Neuronal stem cell (in vitro differentiated cells): ENCODE results near the gene RNF213.

Experiments
- DNase-seq: peaks from one replicate; pipeline ENCODE4 v3.0.0-alpha.2; 2013; ENCODE audit warnings: low spot score
- H2AFZ ChIP-seq: one replicate; pipeline ENCODE4 v1.6.1; 2013; ENCODE audit warnings: mild to moderate bottlenecking, low read length, inconsistent platforms
- H2AK5ac ChIP-seq: 2 replicates; pipeline ENCODE4 v1.6.1; 2013; ENCODE audit warnings: low read depth, mild to moderate bottlenecking, inconsistent platforms, low read length, moderate library complexity, mixed read lengths
- H2BK120ac ChIP-seq: 2 replicates; pipeline ENCODE4 v1.6.1; 2013; ENCODE audit warnings: low read depth, mild to moderate bottlenecking, inconsistent platforms, low read length, moderate library complexity, mixed read lengths
- H2BK12ac ChIP-seq: one replicate; pipeline ENCODE4 v1.6.1; 2013; ENCODE audit warnings: low read length, inconsistent platforms
- H2BK15ac ChIP-seq: 2 replicates; pipeline ENCODE4 v1.6.1; 2013; ENCODE audit warnings: mild to moderate bottlenecking, low read length, inconsistent platforms, mixed read lengths
- H2BK5ac ChIP-seq: one replicate; pipeline ENCODE4 v1.6.1; 2013; ENCODE audit warnings: inconsistent platforms, mild to moderate bottlenecking, low read length, moderate library complexity
- H3K14ac ChIP-seq: one replicate; pipeline ENCODE4 v1.6.1; 2013; ENCODE audit warnings: low read length, inconsistent platforms
- H3K18ac ChIP-seq: 2 replicates; pipeline ENCODE4 v1.6.1; 2013; ENCODE audit warnings: low read length, inconsistent platforms
- H3K23ac ChIP-seq: 2 replicates; pipeline ENCODE4 v1.6.1; 2013; ENCODE audit warnings: low read depth, mild to moderate bottlenecking, mixed read lengths, low read length, inconsistent platforms; ENCODE audit not compliant: poor library complexity
- H3K27ac ChIP-seq: replicated peaks from 3 replicates; pipeline ENCODE4 v1.5.1; 2013; ENCODE audit warnings: low read length, inconsistent platforms
- H3K27me3 ChIP-seq, 3 experiments: 2 replicates each; pipeline ENCODE4 v1.6.1; 2013; ENCODE audit warnings: low read length in 3 of 3, mild to moderate bottlenecking in 2 of 3, inconsistent platforms in 1 of 3, low read depth in 1 of 3, mixed read lengths in 1 of 3, moderate library complexity in 1 of 3; ENCODE audit not compliant: control insufficient read depth in 3 of 3, insufficient read depth in 3 of 3
- H3K36me3 ChIP-seq, 2 donors: replicated peaks in 1 of 2; 2 replicates each; pipeline ENCODE4 v1.6.1; 2013; ENCODE audit warnings: low read length in 2 of 2; ENCODE audit not compliant: control insufficient read depth in 2 of 2, insufficient read depth in 2 of 2
- H3K4ac ChIP-seq: 2 replicates; pipeline ENCODE4 v1.6.1; 2013; ENCODE audit warnings: inconsistent platforms, mild to moderate bottlenecking, low read length, moderate library complexity
- H3K4me1 ChIP-seq, 2 donors: 1 replicate in 1 of 2; 2 replicates in 1 of 2; pipeline ENCODE4 v1.6.1; 2013; ENCODE audit warnings: low read length in 2 of 2, low read depth in 1 of 2; ENCODE audit not compliant: control insufficient read depth in 2 of 2, insufficient read depth in 1 of 2
- H3K4me2 ChIP-seq: one replicate; pipeline ENCODE4 v1.6.1; 2013; ENCODE audit warnings: mild to moderate bottlenecking, low read length, inconsistent platforms; ENCODE audit not compliant: insufficient read depth, poor library complexity, severe bottlenecking
- H3K4me3 ChIP-seq, 2 donors: 2 replicates each; pipeline ENCODE4 v1.5.1; 2013; ENCODE audit warnings: low read length in 2 of 2, mild to moderate bottlenecking in 2 of 2, inconsistent platforms in 1 of 2, moderate library complexity in 1 of 2
- H3K79me1 ChIP-seq: one replicate; pipeline ENCODE4 v1.6.1; 2013; ENCODE audit warnings: low read depth, mild to moderate bottlenecking, inconsistent platforms, low read length, moderate library complexity
- H3K9ac ChIP-seq: one replicate; pipeline ENCODE4 v1.6.1; 2013; ENCODE audit warnings: mild to moderate bottlenecking, low read depth, low read length, inconsistent platforms; ENCODE audit not compliant: poor library complexity
- H3K9me3 ChIP-seq, 2 donors: replicated peaks in 1 of 2; 2 replicates each; pipeline versions ENCODE3 to v1.6.1; 2013; ENCODE audit warnings: low read length in 2 of 2, mild to moderate bottlenecking in 2 of 2, inconsistent platforms in 1 of 2, low read depth in 1 of 2, mixed read lengths in 1 of 2, moderate library complexity in 1 of 2; ENCODE audit not compliant: control insufficient read depth in 2 of 2, insufficient read depth in 1 of 2
- H4K8ac ChIP-seq: one replicate; pipeline ENCODE4 v1.6.1; 2013; ENCODE audit warnings: low read depth, mild to moderate bottlenecking, inconsistent platforms, low read length, moderate library complexity
- H4K91ac ChIP-seq: one replicate; pipeline ENCODE4 v1.6.1; 2013; ENCODE audit warnings: low read length, low read depth, mild to moderate bottlenecking, inconsistent platforms; ENCODE audit not compliant: poor library complexity
- WGBS, 2 donors: extraction: QIAGEN DNeasy Blood & Tissue Kit; methylation state at CpG; one replicate each; pipeline ENCODE4 v1.1.7; 2013; ENCODE audit warnings: missing lambda C conversion rate in 2 of 2, mixed read lengths in 1 of 2; ENCODE audit not compliant: insufficient read length in 2 of 2, insufficient replicate concordance in 1 of 2; ENCODE audit errors: extremely low coverage in 2 of 2; 5-methylcytosine and 5-hydroxymethylcytosine counted together

The RNF213 gene

GRCh38 chr17:80425835-80426426 lies 165.3 kb downstream of the RNF213 start:
- H3K4me2 ChIP-seq: no peak overlapping the region
- H3K36me3 ChIP-seq: no peaks in the 10 kb centered on the region
- no peak overlapping the region for H3K14ac ChIP-seq
- no peak overlapping the region for H2BK12ac ChIP-seq
- H2BK120ac ChIP-seq: no peak overlapping the region
- peaks cover 0 to 2% of the 10 kb centered on the region in 2 donors for H3K9me3 ChIP-seq
- H4K91ac ChIP-seq: no peak overlapping the region
- peaks cover 2% of the 10 kb centered on the region for H3K79me1 ChIP-seq
- no peak overlapping the region for H3K4ac ChIP-seq
- no peak for DNase-seq
- WGBS, 2 donors: no CpG with 5 or more reads among the region's 9 CpGs
- H2BK15ac ChIP-seq: peak overlapping the region; percentile 26
- H4K8ac ChIP-seq: no peak overlapping the region
- no peak overlapping the region for H3K23ac ChIP-seq
- no peak overlapping the region for H3K27ac ChIP-seq
- no peak overlapping the region for H2AK5ac ChIP-seq
- peaks cover 0 to 1% of the 10 kb centered on the region in 2 donors for H3K4me1 ChIP-seq
- H3K4me3 ChIP-seq: peak overlapping the region in 1 of 2 donors; percentile 52
- no peak overlapping the region for H2AFZ ChIP-seq
- peak overlapping the region; percentile 87 for H2BK5ac ChIP-seq
- peak overlapping the region; percentile 24 for H3K9ac ChIP-seq
- H3K18ac ChIP-seq: no peak overlapping the region
- H3K27me3 ChIP-seq: no peaks in the 10 kb centered on the region

- H3K27ac ChIP-seq: no peak overlapping the region
- peak overlapping the region; percentile 80 for H2AFZ ChIP-seq
- no peak overlapping the region for H2BK15ac ChIP-seq
- no peak overlapping the region for H3K4me2 ChIP-seq
- peaks cover 0 to 2% of the 10 kb centered on the region in 2 donors for H3K9me3 ChIP-seq
- H4K8ac ChIP-seq: no peak overlapping the region
- H4K91ac ChIP-seq: no peak overlapping the region
- no CpG with 5 or more reads among the region's 24 CpGs for WGBS, 2 donors
- H3K4ac ChIP-seq: no peak overlapping the region
- H3K4me3 ChIP-seq: no peak overlapping the region
- H3K18ac ChIP-seq: peak overlapping the region; percentile 49
- H3K36me3 ChIP-seq: no peaks in the 10 kb centered on the region
- peaks cover 0 to 1% of the 10 kb centered on the region in 2 donors for H3K4me1 ChIP-seq
- no peak overlapping the region for H3K14ac ChIP-seq
- peak overlapping the region; percentile 46 for H2AK5ac ChIP-seq
- no peak overlapping the region for H2BK120ac ChIP-seq
- H2BK5ac ChIP-seq: no peak overlapping the region
- peak overlapping the region; percentile 55 for H3K9ac ChIP-seq
- peaks cover 2% of the 10 kb centered on the region for H3K79me1 ChIP-seq
- peak; percentile 76 for DNase-seq
- peak overlapping the region; percentile 5 for H3K23ac ChIP-seq
- H2BK12ac ChIP-seq: no peak overlapping the region
- no peaks in the 10 kb centered on the region for H3K27me3 ChIP-seq
Measured at GRCh38 chr17:80426671-80427326, 166.1 kb downstream of the RNF213 start.

GRCh38 chr17:80427366-80428282 lies 167.0 kb downstream of the RNF213 start:
- H2AK5ac ChIP-seq: no peak overlapping the region
- H3K23ac ChIP-seq: no peak overlapping the region
- no peak for DNase-seq
- no peak overlapping the region for H2BK5ac ChIP-seq
- no peak overlapping the region for H3K9ac ChIP-seq
- WGBS, 2 donors: no CpG with 5 or more reads among the region's 27 CpGs
- H4K8ac ChIP-seq: no peak overlapping the region
- H2AFZ ChIP-seq: peak overlapping the region; percentile 80
- H2BK120ac ChIP-seq: no peak overlapping the region
- no peak overlapping the region for H3K4ac ChIP-seq
- H3K4me2 ChIP-seq: no peak overlapping the region
- peaks cover 0 to 1% of the 10 kb centered on the region in 2 donors for H3K4me1 ChIP-seq
- H2BK15ac ChIP-seq: no peak overlapping the region
- no peak overlapping the region for H3K4me3 ChIP-seq
- H3K14ac ChIP-seq: peak overlapping the region; percentile 48
- H3K18ac ChIP-seq: no peak overlapping the region
- H4K91ac ChIP-seq: no peak overlapping the region
- H3K9me3 ChIP-seq: peaks cover 0 to 2% of the 10 kb centered on the region in 2 donors
- no peak overlapping the region for H3K27ac ChIP-seq
- no peaks in the 10 kb centered on the region for H3K27me3 ChIP-seq
- no peak overlapping the region for H2BK12ac ChIP-seq
- H3K79me1 ChIP-seq: peaks cover 2% of the 10 kb centered on the region
- no peaks in the 10 kb centered on the region for H3K36me3 ChIP-seq

GRCh38 chr17:80428363-80428762 lies 167.7 kb downstream of the RNF213 start:
- Histone ChIP-seq H2BK15ac (no peak overlapping the region), H3K27me3 (no peaks in the 10 kb centered on the region), H3K14ac (no peak overlapping the region), H2AFZ (no peak overlapping the region), H3K79me1 (peaks cover 2% of the 10 kb centered on the region), H2BK12ac (no peak overlapping the region), H3K18ac (no peak overlapping the region), H4K91ac (no peak overlapping the region), H2BK120ac (peak overlapping the region; percentile 41), H3K9ac (no peak overlapping the region), H3K4me3 (no peak overlapping the region), H3K4me1 (peaks cover 0 to 1% of the 10 kb centered on the region in 2 donors), H4K8ac (no peak overlapping the region), H3K9me3 (peaks cover 0 to 2% of the 10 kb centered on the region in 2 donors), H2AK5ac (no peak overlapping the region), H3K27ac (no peak overlapping the region), H3K4me2 (no peak overlapping the region), H2BK5ac (peak overlapping the region; percentile 77), H3K36me3 (no peaks in the 10 kb centered on the region), H3K23ac (no peak overlapping the region), H3K4ac (no peak overlapping the region)
- WGBS, 2 donors: no CpG with 5 or more reads among the region's 12 CpGs
- no peak for DNase-seq
